Myocyte (in vitro differentiated cells): ENCODE results near the gene KRT32. TPM values are rescaled to one million over a fixed set of nuclear protein-coding genes. Genes with fewer than 3 reads are reported as not detected.
"Not testable (repeated sequence)": the region's sequence is repeated elsewhere in the genome, so short reads cannot be mapped to it uniquely, and the experiment has no call there.

Experiments
- DNase-seq: peaks from one replicate; pipeline ENCODE4 v3.0.0-alpha.2; 2012; ENCODE audit warnings: low read depth
- total RNA-seq: library from RNA; depleted of rRNA; stranded (reverse); fragments of >200 nt; gene quantifications from 2 replicates; pipeline ENCODE4 v1.2.3, GENCODE V29; 2014

KRT32 gene
- total RNA-seq, 1 donor from 2014 or later, result not detected

DNA sequence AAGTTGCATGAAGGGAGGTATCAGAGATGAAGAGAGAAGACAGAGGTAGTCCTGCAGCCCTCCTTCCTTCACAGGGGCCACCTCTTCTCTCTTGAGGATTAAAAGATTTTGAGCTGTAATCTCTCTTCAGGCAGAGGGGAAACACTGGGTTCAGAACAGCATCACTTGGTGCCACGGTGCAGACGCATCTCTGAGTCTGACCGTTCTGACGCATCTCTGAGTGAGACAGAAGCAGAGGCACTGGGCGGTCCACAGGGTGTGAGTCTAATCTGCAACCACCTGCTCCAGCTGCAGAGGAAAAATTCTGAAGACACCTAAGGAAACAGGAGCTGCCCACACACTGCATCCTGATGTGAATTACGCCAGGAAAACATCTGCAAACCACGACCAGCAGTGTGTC, 37.5 kb downstream of the KRT32 start:
- no peak for DNase-seq

DNA sequence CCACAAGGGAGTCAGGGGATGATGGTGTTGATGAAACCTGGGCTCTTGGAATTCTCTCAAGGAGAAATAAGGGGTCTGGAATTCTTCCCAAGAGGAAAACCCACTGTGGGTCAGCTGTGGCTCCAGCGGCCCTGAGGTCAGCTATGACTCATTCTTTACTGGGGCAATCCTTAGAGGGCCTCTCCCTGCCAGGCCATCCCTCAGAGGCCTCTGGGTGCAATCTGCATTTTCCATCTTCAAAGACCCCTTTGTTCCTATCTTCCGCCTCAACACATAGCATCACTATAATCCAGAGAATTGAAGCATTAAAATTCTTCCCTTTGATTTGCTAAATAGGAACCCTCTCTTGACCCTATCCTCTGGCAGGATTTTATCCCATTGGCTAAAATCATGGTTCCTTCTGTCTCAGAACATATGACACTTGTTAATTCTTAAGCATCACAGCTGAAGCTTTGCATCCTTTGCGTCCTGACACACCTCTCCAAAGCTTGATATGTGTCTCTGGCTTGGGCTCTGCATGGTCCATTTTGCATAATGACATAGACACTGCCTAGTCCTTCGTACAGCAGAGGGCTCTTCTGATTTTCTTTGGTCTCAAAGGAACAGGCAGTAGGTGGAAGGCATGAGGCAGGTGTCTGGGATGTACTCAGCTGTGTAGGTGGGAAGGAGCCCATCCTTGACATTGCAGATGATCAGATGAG, 38.4 kb downstream of the KRT32 start:
- peak; percentile 47 for DNase-seq

DNA sequence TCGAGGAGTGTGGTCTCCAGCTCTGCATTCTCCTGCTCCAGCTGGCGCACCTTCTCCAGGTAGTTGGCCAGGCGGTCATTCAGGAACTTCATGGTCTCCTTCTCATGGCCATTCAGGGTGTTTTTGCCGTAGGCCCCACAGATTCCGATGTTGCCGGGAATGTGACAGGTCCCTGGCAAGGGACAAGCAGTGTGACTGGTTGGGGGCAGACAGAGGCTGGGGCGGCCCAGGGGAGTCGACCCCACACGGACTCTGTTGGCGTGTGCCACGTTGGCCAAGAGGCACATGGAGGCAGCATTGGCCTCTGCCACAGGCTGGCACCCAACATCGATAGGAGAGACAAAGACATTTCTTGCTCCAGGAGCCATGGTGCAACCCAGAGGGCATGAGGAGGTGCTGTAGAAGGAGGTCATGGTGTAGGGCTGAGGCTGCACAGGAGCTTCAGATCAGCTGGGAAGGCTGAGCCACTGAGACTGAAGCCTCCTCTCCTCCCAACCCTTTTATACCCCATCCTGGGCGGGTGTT, 43.0 kb downstream of the KRT32 start, which contains the start of gene KRT37:
KRT37 (minus strand) TSS at position 475 of the 525 bp plus-strand sequence; CDS start at position 413, 62 bp downstream.
- no peak for DNase-seq

DNA sequence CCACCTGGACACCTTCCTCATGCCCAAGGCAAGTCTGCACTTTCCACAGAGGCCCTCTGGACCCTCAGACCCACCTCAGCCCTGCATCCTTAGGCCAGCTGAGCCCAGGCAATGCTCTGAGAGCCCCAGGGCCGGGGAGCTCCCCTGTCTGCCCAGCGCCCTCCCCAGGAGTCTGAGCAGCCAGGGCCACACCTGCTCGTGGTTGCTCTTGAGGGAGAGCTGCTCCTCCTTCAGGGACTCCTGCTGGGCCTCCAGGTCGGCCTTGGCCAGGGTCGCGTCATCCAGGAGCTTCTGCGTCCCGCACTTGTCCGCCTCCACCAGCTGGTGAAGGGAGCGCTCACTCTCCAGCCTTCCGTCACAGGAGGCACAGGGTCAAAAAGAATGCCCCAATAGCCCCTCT, 44.6 kb downstream of the KRT32 start:
- DNase-seq, result not testable (repeated sequence)

DNA sequence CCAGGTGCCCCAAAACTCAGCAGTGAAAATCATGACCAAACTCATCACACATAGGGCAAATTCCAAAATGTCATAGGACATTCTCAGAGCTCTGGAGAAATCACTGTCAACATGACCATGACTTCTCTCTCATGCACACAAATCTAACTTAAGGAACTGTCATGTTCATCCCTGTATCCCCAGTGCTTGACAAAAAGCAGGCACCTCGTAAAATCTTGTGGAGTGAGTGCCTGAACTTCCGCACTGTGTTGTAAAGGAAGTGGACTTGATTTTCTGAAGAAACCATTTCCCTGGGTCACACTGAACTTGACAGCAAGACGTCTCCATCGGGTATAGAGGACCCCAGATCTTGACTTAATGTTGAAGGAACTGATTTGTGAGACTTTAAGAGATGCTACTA, 45.6 kb downstream of the KRT32 start:
- no peak for DNase-seq

DNA sequence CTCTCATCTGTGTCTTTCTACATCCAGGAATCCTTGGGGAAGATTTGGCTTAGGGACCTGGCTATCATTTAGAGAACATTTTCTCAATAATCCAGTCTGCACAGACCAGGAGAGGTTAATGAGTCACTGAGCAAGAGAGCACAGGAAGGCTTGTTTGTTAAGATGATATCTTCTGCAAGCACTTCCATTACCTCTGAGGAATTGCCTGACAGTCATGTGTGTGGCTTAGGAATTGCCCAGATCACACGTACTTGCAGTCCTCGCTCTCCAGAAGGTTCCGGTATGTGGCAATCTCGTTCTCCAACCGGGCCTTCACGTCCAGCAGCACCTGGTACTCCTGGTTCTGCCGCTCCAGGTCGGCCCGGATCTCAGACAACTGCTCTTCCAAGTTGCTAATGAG, 46.1 kb downstream of the KRT32 start:
- DNase-seq, result no peak

DNA sequence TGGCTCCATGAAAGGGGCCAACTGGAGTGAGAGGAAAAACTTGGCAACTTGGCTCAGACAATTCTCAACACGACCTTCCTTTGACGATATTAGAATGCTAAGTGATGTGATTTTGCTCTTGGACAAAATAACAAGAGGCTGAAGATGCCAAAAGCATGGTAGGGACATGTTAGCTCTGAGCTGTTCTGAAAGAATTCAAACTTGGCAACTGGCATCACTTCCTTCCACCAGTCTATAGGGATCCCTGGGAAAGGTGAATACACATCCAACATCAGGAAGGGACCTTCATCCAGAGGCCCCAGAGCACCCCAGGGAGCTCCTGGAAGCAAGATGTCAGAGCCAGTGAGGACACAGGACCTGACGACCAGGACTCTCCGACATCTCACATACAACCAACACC, 47.1 kb downstream of the KRT32 start:
- DNase-seq, result no peak

DNA sequence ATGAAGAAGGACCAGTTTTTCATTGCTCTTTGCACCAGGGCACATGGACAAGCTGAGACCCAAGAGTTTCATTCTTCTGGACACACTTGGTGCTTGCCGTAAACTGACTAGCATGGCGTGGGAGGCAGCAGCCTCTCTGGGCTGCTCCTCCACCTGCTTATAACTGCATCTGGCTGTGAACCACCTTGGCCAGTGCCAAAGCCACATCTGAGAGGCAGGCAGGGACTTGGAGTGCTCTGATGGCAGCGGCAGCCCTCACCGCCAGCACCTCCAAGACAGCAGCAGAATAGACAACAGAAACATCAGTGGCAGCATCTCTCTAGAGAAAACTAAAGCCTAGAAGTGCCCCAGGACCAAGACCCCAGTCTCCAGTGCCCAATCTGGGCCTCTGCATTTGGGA, 47.5 kb downstream of the KRT32 start:
- DNase-seq, result no peak

DNA sequence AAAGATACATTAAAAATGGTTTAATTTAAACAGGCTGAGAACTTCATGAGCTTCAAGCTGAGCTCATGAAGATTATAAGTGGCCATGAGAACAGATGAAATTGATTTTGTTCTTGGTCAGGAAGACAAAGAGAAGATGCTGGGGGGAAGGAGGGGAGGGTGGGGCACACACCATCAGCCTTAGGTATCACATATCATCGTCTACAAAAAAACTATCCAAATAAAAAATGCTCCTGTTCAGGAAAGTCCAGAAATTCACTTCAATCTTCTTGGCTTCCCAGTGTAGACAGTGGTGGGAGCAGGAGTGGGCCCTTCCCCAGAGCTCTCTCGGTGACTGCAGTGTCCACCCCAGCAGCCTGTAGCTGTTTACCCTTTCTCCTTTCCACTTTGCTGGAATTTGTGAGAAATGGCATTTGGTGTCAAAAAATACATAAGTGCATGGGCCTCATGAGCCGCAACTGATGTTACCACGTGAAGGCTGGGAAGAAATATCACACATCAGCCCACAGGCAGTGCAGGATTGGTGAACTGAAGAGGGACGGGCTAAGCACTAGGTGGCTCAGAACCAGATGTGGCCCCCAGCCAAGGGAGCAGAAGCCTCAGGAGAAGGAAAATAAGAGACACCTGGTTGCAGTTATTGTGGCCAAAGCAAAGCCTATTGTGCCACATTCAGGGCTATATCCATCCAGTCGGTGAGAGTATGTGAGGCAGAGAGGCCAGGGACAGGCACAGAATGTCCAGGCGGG, 48.9 kb downstream of the KRT32 start:
- DNase-seq, result no peak

DNA sequence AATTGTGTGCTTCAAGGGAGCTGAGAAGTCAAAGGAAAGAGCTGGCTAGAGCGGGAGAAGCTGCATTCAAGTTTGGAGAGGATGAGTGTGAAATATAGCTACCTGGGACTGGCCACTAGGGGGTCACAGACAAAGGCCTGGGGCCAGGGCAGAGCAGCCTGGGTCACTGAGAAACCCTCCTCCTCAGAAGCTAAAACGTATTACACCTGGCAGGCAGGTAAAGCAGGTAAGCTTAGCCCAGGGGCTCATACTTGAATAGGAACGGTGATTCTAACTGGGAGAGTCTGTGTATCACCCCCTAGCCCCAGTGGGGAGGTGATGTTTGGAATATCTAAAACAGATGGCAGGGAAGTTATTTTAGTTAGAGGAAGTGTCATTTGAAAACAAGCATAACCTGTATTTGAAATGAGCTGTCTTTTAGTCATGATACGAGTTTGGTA, 49.6 kb downstream of the KRT32 start:
- no peak for DNase-seq

DNA sequence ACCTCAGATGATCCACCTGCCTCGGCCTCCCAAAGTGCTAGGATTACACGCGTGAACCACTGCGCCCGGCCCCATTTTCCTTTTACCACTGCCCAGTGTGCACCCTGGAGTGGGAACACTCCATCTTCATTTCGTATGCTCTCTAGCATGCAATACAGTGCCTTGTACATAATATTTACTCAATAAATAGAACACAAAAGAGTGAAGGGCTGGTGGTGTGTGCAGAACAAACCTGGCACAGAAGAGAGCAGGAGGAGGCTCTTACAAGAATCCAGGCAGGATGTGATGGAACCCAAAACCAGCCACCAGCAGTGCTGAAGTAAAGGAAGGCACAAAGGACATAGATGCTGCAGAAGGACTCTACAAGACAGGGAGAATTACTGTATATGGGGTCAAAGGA, 50.1 kb downstream of the KRT32 start:
- no peak for DNase-seq

DNA sequence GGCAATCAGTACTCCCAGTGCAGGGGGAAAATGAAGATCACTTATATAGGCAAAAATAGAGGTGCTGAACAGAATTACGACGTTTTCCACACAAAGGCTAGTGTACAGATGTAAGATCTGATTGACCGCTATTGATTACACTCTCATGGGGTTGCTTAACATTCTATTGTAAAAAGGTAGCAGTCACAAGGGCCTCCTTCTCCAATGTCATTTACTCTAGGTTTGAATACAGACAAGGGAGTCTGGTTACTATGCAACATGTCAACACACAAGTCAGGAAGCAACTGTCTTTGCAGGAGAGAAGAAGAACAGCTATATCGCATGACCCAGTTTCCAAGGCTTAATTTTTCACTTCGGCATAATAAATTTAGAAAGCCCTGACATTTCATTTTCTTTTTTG, 50.7 kb downstream of the KRT32 start:
- DNase-seq, result no peak

DNA sequence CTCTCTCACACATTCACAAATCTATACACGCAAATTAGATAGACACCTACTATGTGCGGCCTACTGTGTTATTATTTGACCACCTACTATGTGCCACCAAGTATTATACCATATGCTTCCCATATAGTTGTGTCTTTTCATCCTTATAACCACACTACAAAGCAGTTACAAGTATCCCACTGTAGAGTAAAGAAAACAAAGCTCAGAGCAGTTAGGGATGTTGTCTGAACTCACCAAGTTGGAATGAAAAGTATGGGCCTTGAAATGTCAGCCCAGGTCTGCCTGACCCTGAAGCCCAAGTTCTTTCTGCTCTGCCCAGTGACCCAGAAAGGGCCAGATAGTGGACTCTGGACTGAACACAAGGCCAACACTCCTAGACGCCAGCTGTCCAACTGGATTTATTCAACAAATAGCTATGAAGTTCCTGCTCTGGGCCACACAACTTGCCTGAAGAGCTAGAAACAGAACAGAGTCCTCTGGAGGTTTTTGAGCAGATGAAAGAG, 51.3 kb downstream of the KRT32 start:
- DNase-seq, result peak; percentile 61

DNA sequence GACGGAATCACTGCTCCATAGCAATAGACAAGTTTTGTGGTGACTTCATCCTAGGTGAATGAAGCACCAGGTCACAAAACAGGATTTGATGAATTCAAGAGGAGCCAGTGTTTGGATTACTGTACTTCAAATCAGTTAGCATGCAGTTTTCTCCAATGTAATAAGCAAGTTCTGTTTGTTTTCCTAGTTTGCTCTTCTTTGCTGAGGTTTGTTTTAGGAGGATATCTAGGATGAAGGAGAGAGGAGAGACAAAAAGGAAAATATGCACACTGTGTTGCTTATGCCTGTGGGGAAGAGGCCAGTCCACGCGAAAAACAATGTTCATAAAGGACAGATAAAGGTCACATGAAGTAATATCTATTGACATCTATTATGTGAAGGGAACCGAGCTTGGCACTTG, 51.8 kb downstream of the KRT32 start:
- no peak for DNase-seq

DNA sequence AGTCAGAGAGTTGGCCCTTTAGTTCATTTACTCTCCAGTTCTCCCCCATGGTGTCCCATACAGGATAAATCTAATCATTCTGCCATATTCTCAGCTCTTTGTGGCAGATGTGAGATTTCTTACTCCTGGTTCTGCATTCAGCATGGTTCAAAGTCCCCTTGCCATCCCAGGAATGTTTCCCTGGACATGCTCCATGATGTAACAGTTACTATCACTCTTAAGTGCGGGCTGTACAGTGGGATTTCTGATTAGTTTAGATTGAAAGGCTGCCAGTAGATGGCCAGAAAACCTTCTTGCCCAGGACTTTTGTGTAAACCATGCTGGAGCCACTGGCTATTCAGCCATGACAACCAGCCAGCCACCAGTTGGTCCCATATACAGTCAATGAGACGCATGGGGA, 53.2 kb downstream of the KRT32 start:
- DNase-seq, result no peak

DNA sequence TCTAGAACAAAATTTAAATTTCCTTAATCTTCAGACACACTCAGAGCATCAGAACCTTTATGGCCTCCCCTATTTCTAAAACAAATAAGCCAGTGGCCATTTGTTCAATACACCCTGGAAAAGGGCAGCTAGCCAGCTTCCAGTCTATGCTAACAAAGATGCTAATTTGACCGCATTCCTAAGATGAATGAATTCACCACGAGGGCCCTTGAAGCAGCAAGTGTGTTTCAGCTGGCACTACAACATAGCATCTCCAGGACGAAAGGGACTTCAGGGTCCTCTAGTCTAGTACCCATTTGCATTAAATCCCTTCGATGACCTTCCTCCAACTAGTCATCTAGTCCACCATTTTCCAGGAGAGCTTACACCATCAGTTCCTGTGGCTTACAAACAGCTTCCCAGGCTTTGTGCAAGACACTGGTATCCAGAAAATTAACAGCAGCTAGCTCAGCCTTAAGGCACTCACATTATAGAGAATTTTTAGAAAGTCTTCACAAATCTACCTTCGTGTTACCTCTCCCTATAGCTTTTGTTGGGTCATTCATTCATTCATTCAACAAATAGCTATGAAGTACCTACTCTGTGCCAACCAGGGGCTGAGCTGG, 53.7 kb downstream of the KRT32 start:
- no peak for DNase-seq

DNA sequence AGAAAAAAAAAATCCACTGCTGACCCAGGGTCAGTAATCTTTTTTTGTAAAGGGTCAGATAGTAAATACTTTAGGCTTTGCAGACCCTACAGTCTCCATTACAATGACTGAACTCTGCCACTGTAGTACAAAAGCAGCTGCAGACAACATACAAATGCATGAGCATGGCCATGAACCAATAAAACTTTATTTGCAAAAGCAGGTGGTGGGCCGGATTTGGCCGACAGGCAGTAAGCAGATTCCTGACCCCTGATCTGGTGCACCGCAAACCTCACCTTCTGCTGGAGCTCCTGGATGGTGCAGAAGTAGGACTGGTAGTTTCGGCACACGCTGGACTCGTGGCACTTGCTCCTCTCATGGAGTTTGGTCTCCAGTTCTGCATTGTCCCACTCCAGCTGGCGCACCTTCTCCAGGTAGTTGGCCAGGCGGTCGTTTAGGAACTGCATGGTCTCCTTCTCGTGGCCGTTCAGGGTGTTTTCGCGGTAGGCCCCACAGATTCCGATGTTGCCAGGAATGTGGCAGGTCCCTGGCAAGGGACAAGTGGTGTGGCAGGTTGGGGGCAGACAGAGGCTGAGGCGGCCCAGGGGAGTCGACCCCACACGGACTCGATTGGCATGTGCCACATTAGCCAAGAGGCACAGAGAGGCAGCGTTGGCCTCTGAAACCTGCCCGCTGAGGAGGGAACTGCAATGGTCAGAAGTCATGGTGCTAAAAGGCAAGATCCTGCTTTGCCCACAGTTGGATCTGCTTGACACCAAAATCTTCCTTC, 55.9 kb downstream of the KRT32 start:
- DNase-seq, result no peak
